ENCODE results near the gene GIMD1.

DNA sequence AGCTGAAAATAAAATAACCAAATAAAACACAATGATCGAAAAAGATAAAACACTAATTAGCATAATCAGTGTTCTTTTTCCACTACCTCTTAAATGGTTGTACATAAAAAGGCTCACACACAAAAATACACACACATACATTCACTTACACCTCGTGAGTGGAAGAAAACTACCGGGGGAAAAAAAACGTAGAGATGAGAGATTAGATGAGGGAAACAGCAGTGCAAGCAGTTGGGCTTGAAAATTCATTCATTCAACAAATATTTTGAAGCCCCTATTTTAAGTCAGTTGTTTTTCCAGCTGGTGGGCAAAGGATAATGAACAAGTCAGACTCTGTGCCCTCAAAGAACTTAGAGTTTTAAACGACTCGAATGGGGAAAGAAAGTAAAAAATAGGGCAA is 53.6 kb downstream of the GIMD1 start:
- TF ChIP-seq CTCF (IDR thresholded peaks at IDR 0.05) (no peak), POLR2A (IDR thresholded peaks at IDR 0.05) (no peak)
